ENCODE results near the gene KMO. TPM values are rescaled to one million over a fixed set of nuclear protein-coding genes. Genes with fewer than 3 reads are reported as not detected.
A peak's percentile ranks its signal among the peaks of the same experiment; 100 is the strongest.

The KMO gene
- total and polyA plus RNA-seq, 2 of the 13 experiments (the other 11 are each of a cell fraction or from before 2014, with no cell fraction given): 0.01 TPM; not detected in 1

- peak; percentile 87; the same call in 1 of the 2 replicates for TF ChIP-seq DNMT1 (CRISPR knock-in tag; IDR thresholded peaks at IDR 0.05)
- TF ChIP-seq SNAI1 (CRISPR knock-in tag; IDR thresholded peaks at IDR 0.05; ENCODE audit: borderline replicate concordance): 0 out of 2 replicates have a peak, but pooled peaks have one; percentile 65
- peak; percentile 59; the same call in 1 of the 2 replicates for TF ChIP-seq KLF6 (CRISPR knock-in tag; IDR thresholded peaks at IDR 0.05)
- peak; percentile 59 for TF ChIP-seq YEATS2 (CRISPR knock-in tag; IDR thresholded peaks at IDR 0.05; ENCODE audit: borderline replicate concordance)
- 0 out of 2 replicates have a peak, but pooled peaks have one; percentile 46 for TF ChIP-seq DNMT3B (CRISPR knock-in tag; conservative IDR thresholded peaks at IDR 0.05)
- no peak for TF ChIP-seq ZNF281 (CRISPR knock-in tag; IDR thresholded peaks at IDR 0.05; ENCODE audit: borderline replicate concordance)
- TF ChIP-seq BCL6 (CRISPR knock-in tag; IDR thresholded peaks at IDR 0.05): peak; percentile 63; the same call in 1 of the 2 replicates
- TF ChIP-seq TSC22D2 (CRISPR knock-in tag; IDR thresholded peaks at IDR 0.05; ENCODE audit: borderline replicate concordance): peak; percentile 78; the same call in 1 of the 2 replicates
- TF ChIP-seq ZNF616 (CRISPR knock-in tag; IDR thresholded peaks at IDR 0.05; ENCODE audit: low read depth): 0 out of 2 replicates have a peak, but pooled peaks have one; percentile 66
- TF ChIP-seq ZNF24 (IDR thresholded peaks at IDR 0.05): no peak
- TF ChIP-seq CREBL2 (CRISPR knock-in tag; IDR thresholded peaks at IDR 0.05; ENCODE audit: borderline replicate concordance): no peak
- TF ChIP-seq PLRG1 (conservative IDR thresholded peaks at IDR 0.05): no peak
- 0 out of 2 replicates have a peak, but pooled peaks have one; percentile 39 for TF ChIP-seq ZBTB7B (CRISPR knock-in tag; IDR thresholded peaks at IDR 0.05)
- TF ChIP-seq ZNF512 (CRISPR knock-in tag; IDR thresholded peaks at IDR 0.05): no peak
- TF ChIP-seq TAF1 (CRISPR knock-in tag; IDR thresholded peaks at IDR 0.05): peak; percentile 93
- peak; percentile 37; the same call in 1 of the 2 replicates for TF ChIP-seq KLF9 (CRISPR knock-in tag; IDR thresholded peaks at IDR 0.05; ENCODE audit: low read depth)
- TF ChIP-seq TRIM24 (CRISPR knock-in tag; IDR thresholded peaks at IDR 0.05): no peak
- TF ChIP-seq NFYC (CRISPR knock-in tag; IDR thresholded peaks at IDR 0.05): peak; percentile 92
- 0 out of 2 replicates have a peak, but pooled peaks have one; percentile 27 for TF ChIP-seq ZNF746 (CRISPR knock-in tag; IDR thresholded peaks at IDR 0.05)
- TF ChIP-seq ZNF331 (CRISPR knock-in tag; IDR thresholded peaks at IDR 0.05): no peak
- peak; percentile 74 for TF ChIP-seq MXD3 (CRISPR knock-in tag; IDR thresholded peaks at IDR 0.05)
- TF ChIP-seq FOXK2 (IDR thresholded peaks at IDR 0.05): no peak
- TF ChIP-seq NRL (CRISPR knock-in tag; IDR thresholded peaks at IDR 0.05; ENCODE audit: borderline replicate concordance): peak; percentile 89; the same call in 1 of the 2 replicates
- 0 out of 2 replicates have a peak, but pooled peaks have one; percentile 89 for TF ChIP-seq FOXO4 (CRISPR knock-in tag; conservative IDR thresholded peaks at IDR 0.05)
- no peak for TF ChIP-seq FOXM1 (CRISPR knock-in tag; IDR thresholded peaks at IDR 0.05)
Measured at GRCh38 chr1:241519308-241520079, 12.7 kb upstream of the KMO start, which contains the start of gene FH (continued).

All from HepG2 (cell line).